LHCN-M2 (cell line): ENCODE results near the gene RING1. TPM values are rescaled to one million over a fixed set of nuclear protein-coding genes. Genes with fewer than 3 reads are reported as not detected.

Experiments used
- DNase-seq: peaks from one replicate; pipeline ENCODE4 v3.0.0-alpha.2; 2012; ENCODE audit warnings: low read depth
- polyA plus RNA-seq: library from polyadenylated mRNA; unstranded; fragments of >200 nt; gene quantifications from one replicate; pipeline ENCODE4 v1.2.1, GENCODE V29; 2012; ENCODE audit warnings: missing spikeins
- total RNA-seq: library from RNA; depleted of rRNA; stranded (reverse); fragments of >200 nt; gene quantifications from 2 replicates; pipeline ENCODE4 v1.2.3, GENCODE V29; 2014; rRNA removed

Gene RING1
- 17.4 and 22.2 TPM in 2 replicates for total RNA-seq
- polyA plus RNA-seq = 58.5 TPM

DNA sequence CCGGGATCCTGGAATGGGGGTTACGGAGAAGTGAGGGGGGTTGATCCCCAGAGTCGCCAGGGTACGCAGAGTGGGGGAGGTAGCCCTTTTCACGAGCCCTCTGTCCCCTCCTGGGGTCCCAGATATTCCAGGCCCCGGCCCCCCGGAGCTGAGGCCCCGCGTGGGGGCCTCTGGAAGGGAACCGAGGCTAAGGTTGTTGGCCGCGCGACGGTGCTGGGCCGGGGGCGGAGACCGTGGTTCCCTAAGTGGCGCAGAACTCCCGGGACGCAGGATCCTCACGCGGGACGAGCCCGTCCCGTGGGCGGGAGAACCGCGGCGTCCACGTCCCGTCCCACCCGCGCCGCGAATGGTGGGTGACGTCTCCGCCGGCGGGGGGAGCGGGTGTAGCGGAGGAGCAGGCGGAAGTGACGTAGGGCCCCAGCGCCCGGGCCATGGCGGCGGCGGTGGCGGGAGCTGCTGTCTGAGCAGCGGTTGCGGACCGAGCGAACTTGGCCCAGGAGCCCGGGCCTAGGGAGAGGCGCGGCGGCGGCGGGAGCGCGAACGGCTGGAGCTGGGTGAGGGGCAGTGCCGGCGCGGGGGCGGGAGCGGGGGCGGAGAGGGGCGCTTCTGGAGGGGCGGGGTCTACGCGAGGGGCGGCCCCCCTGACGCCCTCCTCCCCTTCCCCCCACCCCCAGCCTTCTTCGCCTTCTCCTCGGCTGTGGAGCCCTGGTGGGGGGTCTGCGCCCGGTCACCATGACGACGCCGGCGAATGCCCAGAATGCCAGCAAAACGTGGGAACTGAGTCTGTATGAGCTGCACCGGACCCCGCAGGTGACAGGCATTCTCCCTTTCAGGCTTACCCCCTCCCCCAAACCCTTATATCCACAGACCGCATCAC is at the start of gene RING1:
Gene RING1 (plus strand): TSS at position 410 of the 877 bp plus-strand sequence. CDS start 323 bp downstream, at position 733.
- peak; percentile 72 for DNase-seq

DNA sequence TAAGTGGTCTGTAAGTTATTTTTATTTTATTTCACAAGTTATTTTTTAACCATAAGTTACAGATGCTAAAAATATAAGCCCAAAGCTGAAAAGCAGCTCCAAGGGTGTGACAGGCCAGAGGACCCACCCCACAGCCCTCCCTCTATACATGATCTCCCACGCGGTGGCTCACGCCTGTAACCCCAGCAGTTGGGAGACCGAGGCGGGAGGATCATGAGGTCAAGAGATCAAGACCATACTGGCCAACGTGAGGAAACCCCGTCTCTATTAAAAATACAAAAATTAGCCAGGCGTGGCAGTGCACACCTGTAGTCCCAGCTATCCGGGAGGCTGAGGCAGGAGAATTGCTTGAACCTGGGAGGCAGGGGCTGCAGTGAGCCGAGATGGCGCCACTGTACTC is 48.2 kb upstream of the RING1 start:
- DNase-seq = no peak

DNA sequence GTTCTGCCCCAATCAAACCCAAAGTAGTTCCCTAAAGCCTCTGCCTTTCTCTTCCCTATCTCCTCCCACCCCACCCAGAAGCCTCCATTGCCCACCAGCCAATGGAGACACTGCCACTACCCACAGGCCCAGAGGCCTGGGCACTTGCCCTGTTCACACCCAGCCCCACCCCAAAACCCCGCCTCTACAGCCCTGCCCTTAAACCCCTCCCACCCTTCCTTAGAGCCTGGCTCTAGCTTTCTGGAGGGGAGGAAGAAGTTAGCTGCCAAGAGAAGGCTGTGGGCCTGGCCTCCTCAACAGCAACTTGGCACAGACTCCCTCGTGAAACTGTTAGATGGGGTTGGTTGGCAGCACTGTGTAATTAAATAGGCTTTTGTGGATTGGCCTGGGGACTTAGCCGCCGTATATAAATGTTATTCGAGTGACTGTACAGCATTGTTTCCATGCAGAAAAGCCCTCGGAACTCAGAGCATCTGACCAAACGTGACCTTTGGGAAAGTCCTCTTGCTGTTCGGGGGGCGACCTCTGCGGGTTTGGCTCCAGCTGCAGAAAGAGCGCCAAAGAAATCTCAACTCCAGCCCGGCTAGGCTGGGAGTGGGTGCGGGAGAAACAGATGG is 47.5 kb upstream of the RING1 start:
- peak; percentile 99 for DNase-seq

DNA sequence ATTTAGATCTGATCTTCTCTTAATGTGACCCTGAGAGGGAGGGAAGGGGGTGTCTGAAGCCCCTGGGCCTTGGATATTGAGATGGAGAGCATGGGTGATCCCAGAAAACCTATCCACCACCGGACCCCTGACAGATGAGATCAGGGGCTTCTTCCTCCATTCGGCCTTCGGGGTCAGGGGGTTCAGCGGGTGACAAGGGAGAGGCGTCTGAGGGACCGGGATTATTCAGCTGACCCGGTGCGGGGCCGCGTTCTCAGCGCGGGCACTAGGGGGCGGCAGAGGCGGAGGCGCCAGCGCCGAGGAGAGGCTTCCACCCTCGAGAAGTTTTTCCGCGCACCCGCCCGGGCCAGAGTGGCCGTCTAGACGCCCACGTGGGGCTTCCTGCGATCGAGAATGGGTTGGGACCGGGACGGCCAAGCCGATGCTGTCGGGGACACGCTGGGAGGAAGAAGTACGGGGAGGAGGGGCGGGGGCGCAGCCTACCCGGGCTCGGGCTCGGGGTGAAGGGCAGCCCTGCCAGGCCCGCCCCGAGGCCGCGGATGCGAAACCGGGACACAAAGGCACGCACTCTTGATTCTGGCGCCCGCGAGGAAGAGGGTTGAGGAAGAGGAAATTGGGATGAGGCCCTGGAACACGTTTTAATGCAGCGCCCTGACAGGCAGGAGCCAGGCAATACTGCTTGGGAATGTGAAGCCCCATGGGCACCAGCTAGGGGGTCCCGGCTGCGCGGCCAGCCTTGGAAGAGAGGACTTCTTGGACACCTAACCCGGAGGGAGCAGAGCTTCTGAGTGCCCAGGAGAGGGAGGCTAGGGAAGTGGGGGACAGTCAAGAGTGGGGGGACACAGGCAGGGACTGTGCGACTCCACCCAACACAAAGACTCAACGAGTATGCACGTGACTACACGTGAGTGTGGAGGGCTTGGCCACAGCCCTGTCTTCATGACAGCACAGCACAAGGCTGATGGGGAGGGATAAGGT is 46.7 kb upstream of the RING1 start:
- peak; percentile 72 for DNase-seq

- no peak for DNase-seq
These were observed 44.8 kb upstream of the RING1 start for GRCh38 chr6:33163540-33163939.

DNA sequence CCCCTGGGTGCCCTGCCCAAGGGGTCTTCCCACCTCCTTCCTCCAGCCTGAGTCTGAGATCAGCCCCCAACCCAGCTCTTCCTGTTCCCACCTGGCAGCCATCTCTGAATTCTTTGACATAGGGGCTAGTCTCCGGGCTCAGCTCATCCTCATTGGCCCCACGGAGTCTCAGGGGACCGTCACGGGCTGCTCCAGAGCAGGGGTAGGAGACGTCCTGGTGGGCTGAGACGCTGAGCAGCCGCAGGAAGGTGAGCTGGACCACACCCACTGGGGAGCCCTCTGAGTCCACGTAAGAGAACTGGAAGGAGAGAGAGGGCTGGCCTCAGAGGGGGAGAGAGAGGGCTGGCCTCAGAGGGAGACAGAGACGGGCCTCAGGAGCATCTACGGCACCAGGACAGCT is 44.1 kb upstream of the RING1 start:
- DNase-seq = no peak

DNA sequence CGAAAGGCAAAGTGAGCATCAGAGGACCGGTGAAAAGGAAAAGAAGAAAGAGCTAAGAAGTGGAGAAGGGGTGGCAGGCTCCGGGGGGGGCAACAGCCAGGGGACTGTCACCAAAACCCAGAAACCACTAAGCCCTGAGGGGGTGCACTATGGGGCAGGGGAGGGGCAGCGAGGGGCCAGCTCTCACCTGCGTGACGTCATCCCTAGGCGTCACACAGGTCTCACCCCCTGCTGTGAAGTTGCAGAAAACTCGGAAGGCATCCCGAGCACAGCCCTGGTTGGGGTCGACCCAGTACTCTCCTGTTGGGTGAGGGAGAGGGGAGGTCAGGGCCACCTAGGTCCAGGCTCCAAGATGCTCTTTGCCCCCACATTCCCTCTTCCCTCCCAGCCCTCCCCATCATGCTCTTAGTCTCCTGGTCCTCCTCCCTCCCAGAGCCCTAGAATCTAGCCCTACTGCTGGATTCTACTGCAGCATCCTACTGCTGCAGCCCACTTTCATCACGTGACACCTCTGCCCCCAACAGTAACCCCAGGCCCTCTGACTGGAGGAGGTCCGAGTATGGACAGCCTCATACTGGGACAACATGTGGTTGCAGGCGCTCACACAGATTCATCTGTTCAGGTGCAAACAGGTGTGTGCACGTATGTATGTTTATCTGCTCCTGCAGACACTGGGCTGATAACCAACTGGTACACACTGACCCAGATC is 43.5 kb upstream of the RING1 start:
- no peak for DNase-seq

DNA sequence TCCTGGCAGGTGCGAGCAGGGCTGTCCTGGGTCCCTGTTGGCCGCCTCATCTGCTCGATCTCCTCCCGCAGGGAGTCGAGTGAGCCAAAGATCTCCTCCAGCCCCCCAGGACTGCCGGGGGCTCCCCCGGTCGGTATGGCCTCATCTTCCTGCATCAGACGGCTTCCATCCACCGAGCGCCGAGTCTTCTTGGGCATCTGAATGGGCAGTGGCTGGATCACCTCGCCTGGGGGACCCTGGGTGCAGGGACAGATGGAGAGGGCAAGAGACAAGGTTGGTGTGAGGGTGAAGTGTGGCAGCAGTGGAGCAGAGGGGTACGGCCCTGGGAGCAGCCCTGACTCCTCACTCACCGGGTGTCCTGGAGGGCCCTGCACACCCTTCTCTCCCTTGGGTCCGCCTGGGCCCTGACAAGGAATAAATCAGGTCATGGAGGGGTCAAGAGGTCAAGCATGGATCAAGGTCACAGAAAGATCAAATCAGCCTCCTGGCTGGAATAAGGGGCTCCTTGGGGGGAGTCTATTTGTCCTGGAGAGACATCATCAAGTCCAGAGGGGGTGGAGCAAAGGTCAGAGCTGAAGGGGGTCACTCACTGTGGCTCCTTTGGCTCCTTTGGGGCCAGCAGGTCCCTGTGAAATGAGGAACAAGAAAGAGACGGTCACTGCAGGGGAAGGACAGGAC is 42.6 kb upstream of the RING1 start:
- no peak for DNase-seq

DNA sequence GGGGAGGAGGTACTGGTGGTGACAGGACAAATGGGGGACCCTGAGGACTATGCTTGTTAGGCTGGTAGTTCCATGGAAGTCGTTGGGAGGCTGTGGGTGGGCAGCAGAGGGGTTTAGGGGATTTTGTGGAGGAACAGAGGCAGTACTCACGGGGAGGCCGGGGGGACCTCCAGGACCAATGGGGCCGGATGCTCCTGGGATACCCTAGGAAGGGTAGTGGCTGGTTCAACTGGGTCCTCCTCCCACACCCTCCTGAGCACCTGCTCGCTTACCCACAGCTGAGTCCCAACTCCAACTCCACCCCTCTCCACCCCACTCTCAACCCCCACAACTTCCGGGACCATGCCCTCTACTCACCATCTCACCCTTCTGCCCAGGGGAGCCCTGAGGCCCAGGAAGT is 41.9 kb upstream of the RING1 start:
- DNase-seq = no peak

DNA sequence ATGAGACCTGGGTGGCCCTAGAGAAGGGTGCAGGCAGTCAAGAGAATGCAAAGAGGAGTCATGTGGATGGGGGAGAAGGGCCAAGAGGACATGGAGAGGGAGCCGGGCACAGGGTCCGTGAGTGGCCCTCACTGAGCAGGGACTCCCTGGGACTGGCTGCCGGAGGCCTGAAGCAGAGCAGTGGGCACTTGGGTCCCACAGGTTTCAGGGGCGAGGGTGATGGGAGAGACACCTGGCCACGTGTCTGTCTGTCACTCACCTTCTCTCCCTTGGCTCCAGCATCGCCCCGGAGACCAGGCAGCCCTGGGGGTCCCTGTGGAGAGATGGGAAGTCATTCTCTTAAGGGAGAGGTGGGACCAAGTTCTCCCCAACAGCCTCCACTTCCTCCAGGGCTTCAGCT is 41.5 kb upstream of the RING1 start:
- no peak for DNase-seq

GRCh38 chr6:33167374-33168283 is 40.7 kb upstream of the RING1 start:
- no peak for DNase-seq

DNA sequence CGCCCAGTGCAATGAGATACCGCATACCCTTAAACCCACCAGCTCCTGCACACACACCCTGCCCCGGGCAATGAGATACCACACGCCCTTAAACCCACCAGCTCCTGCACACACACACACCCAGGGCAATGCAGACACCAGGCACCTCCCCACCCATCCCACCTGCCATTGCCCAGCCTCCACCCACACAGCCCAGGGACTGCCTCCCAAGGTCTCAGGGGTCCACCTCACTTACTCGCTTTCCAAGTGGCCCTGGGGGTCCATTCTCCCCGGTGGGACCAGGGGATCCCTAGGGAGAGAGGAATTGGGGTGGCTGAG is 40.1 kb upstream of the RING1 start:
- no peak for DNase-seq

DNA sequence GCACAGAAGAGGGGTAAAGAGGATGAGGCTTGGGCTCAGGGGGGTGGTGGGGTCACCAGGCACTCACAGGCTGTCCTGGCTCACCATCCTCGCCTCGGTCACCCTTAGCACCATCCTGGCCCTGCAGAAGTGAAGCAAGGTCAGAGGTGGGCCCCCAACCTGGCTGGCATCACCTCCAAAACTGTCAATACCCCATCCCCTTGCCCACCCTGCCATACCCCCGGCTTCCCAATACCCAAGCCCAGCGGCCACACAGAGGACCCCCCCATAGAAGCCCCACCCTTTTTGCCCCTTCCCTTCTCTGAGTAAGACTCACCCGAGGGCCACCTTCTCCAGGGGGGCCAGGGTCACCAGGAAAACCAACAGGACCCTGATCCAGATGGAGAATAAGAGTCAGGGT is 39.7 kb upstream of the RING1 start:
- DNase-seq = no peak

DNA sequence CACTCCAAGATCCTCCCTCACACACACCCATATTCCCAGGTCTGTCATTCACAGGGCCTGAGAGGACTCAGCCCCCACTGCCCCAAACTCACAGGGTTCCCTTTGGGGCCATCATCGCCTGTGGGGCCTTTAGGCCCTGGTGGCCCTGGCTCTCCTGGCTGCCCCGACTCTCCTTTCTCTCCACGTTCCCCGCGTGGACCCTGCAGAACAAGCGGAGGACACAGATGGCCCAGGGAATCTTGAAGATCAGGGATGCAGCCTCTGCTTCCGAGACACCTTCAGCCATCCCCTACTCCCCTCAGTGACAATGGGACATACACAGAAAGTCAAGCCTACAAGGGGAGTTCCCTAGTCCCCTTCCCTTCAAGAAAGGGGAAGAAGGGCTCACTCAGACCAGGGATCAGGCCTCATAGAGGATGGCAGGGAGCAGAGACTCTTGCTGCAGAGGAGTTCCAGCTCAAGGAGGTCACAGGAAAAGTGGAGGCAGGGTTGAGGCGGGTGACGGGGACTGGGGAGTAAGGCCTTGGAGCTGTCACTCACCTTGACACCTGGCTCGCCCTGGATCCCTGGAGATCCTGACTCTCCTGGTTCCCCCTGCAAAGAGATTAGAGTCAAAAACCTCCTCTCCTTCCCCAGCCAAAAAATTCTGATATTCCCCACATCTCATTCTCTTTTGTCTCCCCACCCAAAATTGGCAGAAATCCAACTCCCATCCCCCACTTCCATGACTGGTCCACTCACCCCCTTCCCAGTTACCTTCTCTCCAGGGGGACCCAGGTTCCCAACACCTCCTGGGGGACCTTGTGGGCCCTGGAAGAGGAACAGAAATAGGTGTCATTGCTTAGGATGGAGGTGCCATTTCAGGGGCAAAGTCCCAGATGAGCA is 38.8 kb upstream of the RING1 start:
- DNase-seq = no peak

GRCh38 chr6:33170176-33171015 is 37.9 kb upstream of the RING1 start:
- DNase-seq = no peak

GRCh38 chr6:33171016-33171879 is 37.1 kb upstream of the RING1 start:
- DNase-seq = no peak
